ENCODE data around the gene MAP7D1. TPM values are rescaled to one million over a fixed set of nuclear protein-coding genes. Genes with fewer than 3 reads are reported as not detected.

The MAP7D1 gene
- total and polyA plus RNA-seq, 2 donors (not counting 3 experiments of a cell fraction or from before 2014, with no cell fraction given), result 69.7 to 193 TPM

DNA sequence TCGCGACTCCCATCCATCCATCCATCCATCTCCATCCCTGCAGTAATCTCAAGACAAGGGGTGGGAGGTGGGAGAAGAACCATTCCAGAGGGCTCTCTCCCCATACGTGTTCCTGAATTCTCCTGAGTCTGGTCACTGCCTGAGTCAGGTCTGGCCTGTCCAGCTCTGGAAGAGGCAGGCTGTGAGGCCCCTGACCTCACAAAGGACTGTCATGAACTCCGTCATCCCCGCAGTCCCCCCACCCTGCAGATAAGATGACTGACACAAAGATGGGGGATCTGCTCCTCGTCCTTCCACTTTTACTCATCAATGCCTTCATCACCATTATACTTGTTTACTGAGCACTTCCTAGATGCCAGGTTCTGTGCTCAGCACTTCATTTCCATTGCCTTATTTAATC lies 1.6 kb upstream of the MAP7D1 start:
- Histone ChIP-seq H3K27ac (ENCODE audit: insufficient read depth, low read depth, low read length) (no peak overlapping the region), H3K9ac (replicated peaks; ENCODE audit: extremely low read depth, insufficient read depth, low read length) (no peak overlapping the region), H2AFZ (ENCODE audit: low read depth, low read length) (no peak overlapping the region), H3K9me3 (replicated peaks; ENCODE audit: control insufficient read depth, insufficient read depth, low read length) (no peaks in the 10 kb centered on the region), H3K9me1 (replicated peaks; ENCODE audit: control insufficient read depth, extremely low read depth, insufficient read depth, low read length) (no peaks in the 10 kb centered on the region), H3K79me2 (ENCODE audit: control insufficient read depth, insufficient read depth, low read length) (peaks cover 34% of the 10 kb centered on the region), H4K20me1 (replicated peaks; ENCODE audit: control insufficient read depth, extremely low read depth, insufficient read depth, low read length) (no peaks in the 10 kb centered on the region), H3K36me3 (ENCODE audit: control insufficient read depth in 2 of 2, extremely low read depth in 1 of 2, insufficient read depth in 2 of 2, low read length in 2 of 2) (no peaks in the 10 kb centered on the region), H3K4me2 (ENCODE audit: insufficient read depth, low read length) (no peak overlapping the region), H3K27me3 (ENCODE audit: control insufficient read depth in 2 of 2, insufficient read depth in 2 of 2, low read length in 2 of 2) (no peaks in the 10 kb centered on the region), H3K4me3 (replicated peaks in 1 of 3; ENCODE audit: insufficient read depth in 1 of 3, low read depth in 1 of 3, low read length in 3 of 3) (no peak overlapping the region), H3K4me1 (ENCODE audit: control insufficient read depth, extremely low read depth, insufficient read depth, low read length) (peaks cover 46% of the 10 kb centered on the region)
- DNase-seq (ENCODE audit: low read depth, low spot score) (no peak), FAIRE-seq (no peak)
- ChIA-PET POLR2A (no interaction called here), CTCF (interaction anchor here (9.3 kb wide), 1 partner anchor 34 kb away, joined by 201 read pairs; no protein-coding TSS in a partner anchor)
- dilution Hi-C loops (cut with MboI; ENCODE audit: extremely low pct_ligation_motif_present, low sequenced_read_pairs) (no loop called here), intact Hi-C loops (cut with micrococcal nuclease) (no loop called here)
- no TSS peak for BruUV-seq (replicated peaks)
- no peak for TF ChIP-seq JUN (IDR thresholded peaks at IDR 0.05; ENCODE audit: borderline replicate concordance, insufficient read depth, insufficient read length, low read depth)
- TF ChIP-seq, protein P1, sequence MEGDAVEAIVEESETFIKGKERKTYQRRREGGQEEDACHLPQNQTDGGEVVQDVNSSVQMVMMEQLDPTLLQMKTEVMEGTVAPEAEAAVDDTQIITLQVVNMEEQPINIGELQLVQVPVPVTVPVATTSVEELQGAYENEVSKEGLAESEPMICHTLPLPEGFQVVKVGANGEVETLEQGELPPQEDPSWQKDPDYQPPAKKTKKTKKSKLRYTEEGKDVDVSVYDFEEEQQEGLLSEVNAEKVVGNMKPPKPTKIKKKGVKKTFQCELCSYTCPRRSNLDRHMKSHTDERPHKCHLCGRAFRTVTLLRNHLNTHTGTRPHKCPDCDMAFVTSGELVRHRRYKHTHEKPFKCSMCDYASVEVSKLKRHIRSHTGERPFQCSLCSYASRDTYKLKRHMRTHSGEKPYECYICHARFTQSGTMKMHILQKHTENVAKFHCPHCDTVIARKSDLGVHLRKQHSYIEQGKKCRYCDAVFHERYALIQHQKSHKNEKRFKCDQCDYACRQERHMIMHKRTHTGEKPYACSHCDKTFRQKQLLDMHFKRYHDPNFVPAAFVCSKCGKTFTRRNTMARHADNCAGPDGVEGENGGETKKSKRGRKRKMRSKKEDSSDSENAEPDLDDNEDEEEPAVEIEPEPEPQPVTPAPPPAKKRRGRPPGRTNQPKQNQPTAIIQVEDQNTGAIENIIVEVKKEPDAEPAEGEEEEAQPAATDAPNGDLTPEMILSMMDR (IDR thresholded peaks at IDR 0.05; ENCODE audit: extremely low read depth in 1 of 2, insufficient read depth in 1 of 2, low read depth in 1 of 2, low read length in 2 of 2), result no peak
- TF ChIP-seq POLR2AphosphoS5 (IDR thresholded peaks at IDR 0.05; ENCODE audit: insufficient read depth, low read depth, low read length), result no peak
- TF ChIP-seq MYC (IDR thresholded peaks at IDR 0.05; ENCODE audit: low read depth, low read length), result no peak
- TF ChIP-seq GATA2 (IDR thresholded peaks at IDR 0.05; ENCODE audit: insufficient read depth, insufficient read length, low read depth, low read length), result no peak
- no peak for TF ChIP-seq POLR2A (IDR thresholded peaks at IDR 0.05; ENCODE audit: low read depth, low read length)
- TF ChIP-seq FOS (IDR thresholded peaks at IDR 0.05; ENCODE audit: borderline replicate concordance, insufficient read depth, low read length), result no peak
- TF ChIP-seq, protein P2, sequence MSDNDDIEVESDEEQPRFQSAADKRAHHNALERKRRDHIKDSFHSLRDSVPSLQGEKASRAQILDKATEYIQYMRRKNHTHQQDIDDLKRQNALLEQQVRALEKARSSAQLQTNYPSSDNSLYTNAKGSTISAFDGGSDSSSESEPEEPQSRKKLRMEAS (IDR thresholded peaks at IDR 0.05; ENCODE audit: insufficient read depth, insufficient read length), result no peak
- no peak for TF ChIP-seq EZH2 (IDR thresholded peaks at IDR 0.05; ENCODE audit: borderline replicate concordance, low read depth, low read length, severe bottlenecking)
